Duodenal mucosa (tissue), 2 donors: ENCODE results near the gene OVCH1.

Experiments used
- H3K27ac ChIP-seq: one replicate; pipeline ENCODE4 v1.7.0; 2013; ENCODE audit warnings: low read depth, low read length
- H3K27me3 ChIP-seq, 2 donors: one replicate each; pipeline ENCODE4 v1.7.0; 2013; ENCODE audit warnings: low read length in 2 of 2, control low read depth in 1 of 2; ENCODE audit not compliant: insufficient read depth in 2 of 2, control insufficient read depth in 1 of 2
- H3K36me3 ChIP-seq, 2 donors: one replicate each; pipeline ENCODE4 v1.7.0; 2013; ENCODE audit warnings: low read length in 2 of 2, control low read depth in 1 of 2; ENCODE audit not compliant: insufficient read depth in 2 of 2, control insufficient read depth in 1 of 2
- H3K4me1 ChIP-seq, 2 donors: one replicate each; pipeline ENCODE4 v1.7.0; 2013; ENCODE audit warnings: low read length in 2 of 2, control low read depth in 1 of 2; ENCODE audit not compliant: insufficient read depth in 2 of 2, control insufficient read depth in 1 of 2
- H3K4me3 ChIP-seq, 2 donors: one replicate each; pipeline ENCODE4 v1.7.0; 2013; ENCODE audit warnings: low read length in 2 of 2, low read depth in 1 of 2
- H3K9ac ChIP-seq, 2 donors: one replicate each; pipeline ENCODE4 v1.7.0; 2013; ENCODE audit warnings: low read length in 2 of 2, low read depth in 1 of 2
- H3K9me3 ChIP-seq, 2 donors: one replicate each; pipeline ENCODE4 v1.7.0; 2013; ENCODE audit warnings: low read length in 2 of 2, control low read depth in 1 of 2; ENCODE audit not compliant: control insufficient read depth in 1 of 2

The OVCH1 gene

GRCh38 chr12:29505122-29505521, 7.6 kb upstream of the OVCH1 start:
- Histone ChIP-seq H3K27ac (no peak overlapping the region), H3K27me3 (no peaks in the 10 kb centered on the region), H3K9ac (no peak overlapping the region), H3K36me3 (no peaks in the 10 kb centered on the region), H3K4me1 (no peaks in the 10 kb centered on the region), H3K4me3 (no peak overlapping the region), H3K9me3 (no peaks in the 10 kb centered on the region)

- no peak overlapping the region for H3K9ac ChIP-seq
- H3K27me3 ChIP-seq = no peaks in the 10 kb centered on the region
- H3K4me3 ChIP-seq = no peak overlapping the region
- H3K9me3 ChIP-seq = no peaks in the 10 kb centered on the region
- H3K36me3 ChIP-seq = no peaks in the 10 kb centered on the region
- no peaks in the 10 kb centered on the region for H3K4me1 ChIP-seq
- H3K27ac ChIP-seq = no peak overlapping the region
These were observed 5.8 kb upstream of the OVCH1 start for GRCh38 chr12:29503283-29503682.

GRCh38 chr12:29499235-29499634, 1.7 kb upstream of the OVCH1 start:
- Histone ChIP-seq H3K4me1 (no peaks in the 10 kb centered on the region), H3K9ac (no peak overlapping the region), H3K27me3 (no peaks in the 10 kb centered on the region), H3K4me3 (no peak overlapping the region), H3K27ac (no peak overlapping the region), H3K36me3 (no peaks in the 10 kb centered on the region), H3K9me3 (no peaks in the 10 kb centered on the region)

GRCh38 chr12:29492891-29493290, 4.6 kb downstream of the OVCH1 start:
- Histone ChIP-seq H3K27ac (no peak overlapping the region), H3K9me3 (no peaks in the 10 kb centered on the region), H3K9ac (no peak overlapping the region), H3K36me3 (no peaks in the 10 kb centered on the region), H3K27me3 (no peaks in the 10 kb centered on the region), H3K4me3 (no peak overlapping the region), H3K4me1 (no peaks in the 10 kb centered on the region)

- Histone ChIP-seq H3K27ac (no peak overlapping the region), H3K9ac (no peak overlapping the region), H3K27me3 (no peaks in the 10 kb centered on the region), H3K4me3 (no peak overlapping the region), H3K36me3 (no peaks in the 10 kb centered on the region), H3K9me3 (no peaks in the 10 kb centered on the region), H3K4me1 (no peaks in the 10 kb centered on the region)
These were observed 10.5 kb downstream of the OVCH1 start for GRCh38 chr12:29486972-29487371.

GRCh38 chr12:29463198-29463597, 34.3 kb downstream of the OVCH1 start:
- Histone ChIP-seq H3K9me3 (no peaks in the 10 kb centered on the region), H3K4me3 (no peak overlapping the region), H3K9ac (no peak overlapping the region), H3K36me3 (no peaks in the 10 kb centered on the region), H3K27me3 (no peaks in the 10 kb centered on the region), H3K4me1 (no peaks in the 10 kb centered on the region), H3K27ac (no peak overlapping the region)

- Histone ChIP-seq H3K9me3 (no peaks in the 10 kb centered on the region), H3K4me3 (no peak overlapping the region), H3K36me3 (no peaks in the 10 kb centered on the region), H3K9ac (no peak overlapping the region), H3K27me3 (no peaks in the 10 kb centered on the region), H3K27ac (no peak overlapping the region), H3K4me1 (no peaks in the 10 kb centered on the region)
These were observed 37.4 kb downstream of the OVCH1 start for GRCh38 chr12:29460082-29460481.

- no peaks in the 10 kb centered on the region for H3K36me3 ChIP-seq
- H3K27me3 ChIP-seq = no peaks in the 10 kb centered on the region
- H3K9ac ChIP-seq = no peak overlapping the region
- H3K9me3 ChIP-seq = no peaks in the 10 kb centered on the region
- no peaks in the 10 kb centered on the region for H3K4me1 ChIP-seq
- no peak overlapping the region for H3K27ac ChIP-seq
- H3K4me3 ChIP-seq = no peak overlapping the region
These were observed 42.4 kb downstream of the OVCH1 start for GRCh38 chr12:29455087-29455486.

- Histone ChIP-seq H3K9ac (no peak overlapping the region), H3K9me3 (no peaks in the 10 kb centered on the region), H3K4me1 (no peaks in the 10 kb centered on the region), H3K36me3 (no peaks in the 10 kb centered on the region), H3K4me3 (no peak overlapping the region), H3K27ac (no peak overlapping the region), H3K27me3 (no peaks in the 10 kb centered on the region)
These were observed 45.6 kb downstream of the OVCH1 start for GRCh38 chr12:29451888-29452287.

GRCh38 chr12:29448157-29448556, 49.3 kb downstream of the OVCH1 start:
- Histone ChIP-seq H3K4me3 (no peak overlapping the region), H3K4me1 (no peaks in the 10 kb centered on the region), H3K36me3 (no peaks in the 10 kb centered on the region), H3K27ac (no peak overlapping the region), H3K9me3 (no peaks in the 10 kb centered on the region), H3K9ac (no peak overlapping the region), H3K27me3 (no peaks in the 10 kb centered on the region)

- H3K9ac ChIP-seq = no peak overlapping the region
- H3K4me3 ChIP-seq = no peak overlapping the region
- H3K4me1 ChIP-seq = no peaks in the 10 kb centered on the region
- no peaks in the 10 kb centered on the region for H3K27me3 ChIP-seq
- no peak overlapping the region for H3K27ac ChIP-seq
- no peaks in the 10 kb centered on the region for H3K36me3 ChIP-seq
- H3K9me3 ChIP-seq = no peaks in the 10 kb centered on the region
These were observed 50.1 kb downstream of the OVCH1 start for GRCh38 chr12:29447285-29447975.
